ENCODE measurements around the gene AKR1D1. TPM values are rescaled to one million over a fixed set of nuclear protein-coding genes. Genes with fewer than 3 reads are reported as not detected.
"Not testable (repeated sequence)": the region's sequence is repeated elsewhere in the genome, so short reads cannot be mapped to it uniquely, and the experiment has no call there.

AKR1D1 gene
- total RNA-seq, 1 donor from 2014 or later = under 0.01 TPM

DNA sequence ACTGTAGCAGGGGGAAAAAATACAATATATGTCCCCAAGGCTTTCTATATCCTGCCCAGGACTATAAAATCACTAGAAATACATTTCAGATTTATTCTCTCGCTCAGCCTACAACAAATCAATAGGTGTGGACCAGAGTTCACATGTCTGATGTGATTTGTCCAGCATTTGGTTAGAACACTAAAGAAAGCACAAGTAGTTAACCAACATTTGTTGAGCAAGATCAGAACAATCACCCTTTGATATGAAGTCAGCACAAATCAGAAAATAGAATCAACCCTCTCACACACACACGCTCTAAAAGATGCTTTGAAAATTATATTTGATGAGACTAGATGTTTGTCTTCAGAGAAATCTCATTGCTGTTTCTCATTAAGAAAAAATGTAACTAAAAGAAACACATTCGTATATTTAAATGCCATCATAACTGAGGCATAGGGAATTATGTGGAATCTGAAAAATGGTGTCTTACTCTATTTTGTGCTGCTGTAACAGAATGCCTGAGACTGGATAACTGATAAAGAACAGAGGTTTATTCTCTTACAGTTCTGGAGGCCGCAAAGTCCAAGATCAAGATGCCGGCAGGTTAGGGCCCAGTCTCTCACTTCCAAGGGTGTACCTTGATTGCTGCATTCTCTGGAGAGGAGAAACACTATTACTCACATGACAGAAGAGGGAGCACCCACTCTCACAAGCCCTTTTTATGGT lies 10.5 kb downstream of the AKR1D1 start:
- TF ChIP-seq, protein P1, sequence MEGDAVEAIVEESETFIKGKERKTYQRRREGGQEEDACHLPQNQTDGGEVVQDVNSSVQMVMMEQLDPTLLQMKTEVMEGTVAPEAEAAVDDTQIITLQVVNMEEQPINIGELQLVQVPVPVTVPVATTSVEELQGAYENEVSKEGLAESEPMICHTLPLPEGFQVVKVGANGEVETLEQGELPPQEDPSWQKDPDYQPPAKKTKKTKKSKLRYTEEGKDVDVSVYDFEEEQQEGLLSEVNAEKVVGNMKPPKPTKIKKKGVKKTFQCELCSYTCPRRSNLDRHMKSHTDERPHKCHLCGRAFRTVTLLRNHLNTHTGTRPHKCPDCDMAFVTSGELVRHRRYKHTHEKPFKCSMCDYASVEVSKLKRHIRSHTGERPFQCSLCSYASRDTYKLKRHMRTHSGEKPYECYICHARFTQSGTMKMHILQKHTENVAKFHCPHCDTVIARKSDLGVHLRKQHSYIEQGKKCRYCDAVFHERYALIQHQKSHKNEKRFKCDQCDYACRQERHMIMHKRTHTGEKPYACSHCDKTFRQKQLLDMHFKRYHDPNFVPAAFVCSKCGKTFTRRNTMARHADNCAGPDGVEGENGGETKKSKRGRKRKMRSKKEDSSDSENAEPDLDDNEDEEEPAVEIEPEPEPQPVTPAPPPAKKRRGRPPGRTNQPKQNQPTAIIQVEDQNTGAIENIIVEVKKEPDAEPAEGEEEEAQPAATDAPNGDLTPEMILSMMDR (IDR thresholded peaks at IDR 0.05; ENCODE audit: insufficient read depth, low read length, severe bottlenecking) = no peak
- H3K4me3 ChIP-seq (ENCODE audit: low read depth, low read length) = no peak overlapping the region
- no peaks in the 10 kb centered on the region for H3K36me3 ChIP-seq (ENCODE audit: control insufficient read depth, insufficient read depth, low read length)
- no peaks in the 10 kb centered on the region for H3K27me3 ChIP-seq (ENCODE audit: control insufficient read depth, insufficient read depth, low read length)
- DNase-seq (ENCODE audit: low read depth) (no peak), FAIRE-seq (no peak)

DNA sequence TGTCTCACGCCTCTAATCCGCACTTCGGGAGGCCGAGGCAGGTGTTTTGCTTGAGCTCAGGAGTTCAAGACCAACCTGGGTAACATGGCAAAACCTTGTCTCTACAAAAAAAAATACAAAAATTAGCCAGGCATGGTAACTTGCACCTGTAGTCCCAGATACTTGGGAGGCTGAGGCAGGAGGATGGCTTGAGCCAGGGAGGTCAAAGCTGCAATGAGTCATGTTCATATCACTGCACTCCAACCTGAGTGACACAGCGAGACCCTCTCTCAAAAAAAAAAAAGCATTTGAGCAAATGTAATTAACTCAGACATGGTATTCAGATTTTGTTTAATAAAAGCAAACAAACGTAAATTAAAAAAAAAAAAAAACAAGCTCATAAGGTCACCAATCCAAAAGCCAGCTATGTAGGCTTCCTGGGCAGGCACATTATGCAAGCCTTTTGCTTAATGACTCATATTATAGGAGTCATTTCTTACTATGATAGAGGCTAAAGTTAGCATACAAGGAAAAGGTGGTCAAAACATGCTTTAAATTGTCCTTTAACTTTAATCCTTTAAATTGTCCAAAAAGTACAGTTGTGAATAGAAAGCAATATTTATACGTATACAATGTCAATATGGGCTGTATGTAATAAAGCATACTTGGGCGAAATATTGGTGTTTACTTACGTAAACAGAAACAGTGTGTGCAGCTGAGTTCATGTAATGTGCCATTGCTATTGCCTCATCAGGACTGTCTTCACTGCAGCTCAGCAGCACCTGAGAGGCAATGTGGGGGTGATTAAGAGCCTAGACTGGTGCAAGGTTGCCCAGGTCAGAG lies 13.0 kb downstream of the AKR1D1 start:
- DNase-seq (ENCODE audit: low read depth) (peak; percentile 84), FAIRE-seq (no peak)
- H3K27me3 ChIP-seq (ENCODE audit: control insufficient read depth, insufficient read depth, low read length) = no peaks in the 10 kb centered on the region
- no peak overlapping the region for H3K4me3 ChIP-seq (ENCODE audit: low read depth, low read length)
- TF ChIP-seq, protein P1 (IDR thresholded peaks at IDR 0.05; ENCODE audit: insufficient read depth, low read length, severe bottlenecking) = no peak
- no peaks in the 10 kb centered on the region for H3K36me3 ChIP-seq (ENCODE audit: control insufficient read depth, insufficient read depth, low read length)

- Histone ChIP-seq H3K36me3 (ENCODE audit: control insufficient read depth, insufficient read depth, low read length) (no peaks in the 10 kb centered on the region), H3K4me3 (ENCODE audit: low read depth, low read length) (no peak overlapping the region), H3K27me3 (ENCODE audit: control insufficient read depth, insufficient read depth, low read length) (no peaks in the 10 kb centered on the region)
- TF ChIP-seq, protein P1 (IDR thresholded peaks at IDR 0.05; ENCODE audit: insufficient read depth, low read length, severe bottlenecking) = no peak
- FAIRE-seq = no peak
- DNase-seq (ENCODE audit: low read depth) = peak; percentile 42
Measured at GRCh38 chr7:138091032-138091431, 14.8 kb downstream of the AKR1D1 start.

DNA sequence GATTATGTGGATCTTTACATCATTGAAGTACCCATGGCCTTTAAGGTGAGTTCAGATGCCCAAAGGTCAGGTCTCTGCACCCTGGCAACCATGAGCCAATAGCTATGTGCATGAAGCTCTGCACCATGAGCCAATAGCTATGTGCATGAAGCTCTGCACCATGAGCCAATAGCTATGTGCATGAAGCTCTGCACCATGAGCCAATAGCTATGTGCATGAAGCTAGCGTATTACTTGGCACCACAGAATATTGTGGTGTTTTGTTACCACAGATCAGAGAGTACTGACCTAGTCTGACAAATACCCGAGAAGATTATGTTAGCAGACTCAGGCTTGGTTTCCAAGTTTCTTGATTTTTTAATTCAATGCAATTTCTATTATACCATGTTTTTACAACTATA lies 15.6 kb downstream of the AKR1D1 start:
- H3K4me3 ChIP-seq (ENCODE audit: low read depth, low read length); H3K27me3 ChIP-seq (ENCODE audit: control insufficient read depth, insufficient read depth, low read length); H3K36me3 ChIP-seq (ENCODE audit: control insufficient read depth, insufficient read depth, low read length); FAIRE-seq; DNase-seq (ENCODE audit: low read depth): not testable (repeated sequence)

GRCh38 chr7:138092486-138093028 lies 16.3 kb downstream of the AKR1D1 start:
- TF ChIP-seq, protein P1 (IDR thresholded peaks at IDR 0.05; ENCODE audit: insufficient read depth, low read length, severe bottlenecking) = no peak
- Histone ChIP-seq H3K4me3 (ENCODE audit: low read depth, low read length) (no peak overlapping the region), H3K36me3 (ENCODE audit: control insufficient read depth, insufficient read depth, low read length) (no peaks in the 10 kb centered on the region), H3K27me3 (ENCODE audit: control insufficient read depth, insufficient read depth, low read length) (no peaks in the 10 kb centered on the region)
- DNase-seq (ENCODE audit: low read depth) (peak; percentile 86), FAIRE-seq (no peak)

Data from bronchial epithelial cell (primary cell).